Endothelial cell of umbilical vein (primary cell): Measurements from ENCODE around the gene KCTD11. TPM values are rescaled to one million over a fixed set of nuclear protein-coding genes. Genes with fewer than 3 reads are reported as not detected.

Experiments used
- BruUV-seq: library from RNA; stranded (reverse); fragments of 400-500 nt; replicated peaks from 2 replicates; lab custom pipeline; 2021; lab: Mats Ljungman, UMichigan
- CTCF ChIA-PET: fragments of 300-600, 350-600 bp; sonication (Branson Sonifier 250); formaldehyde crosslinking; loops from one replicate; lab custom pipeline; 2021; ENCODE audit warnings: antibody characterized with exemption, inconsistent platforms; lab: Charles Lee
- POLR2A ChIA-PET: fragments of 300-600, 350-600 bp; sonication (Branson Sonifier 250); formaldehyde crosslinking; loops from one replicate; lab custom pipeline; 2021; ENCODE audit warnings: antibody characterized with exemption, inconsistent platforms; lab: Charles Lee
- DNase-seq: peaks from one replicate; pipeline ENCODE4 v3.0.0-alpha.2; 2011; ENCODE audit warnings: low read depth, low spot score
- FAIRE-seq: peaks from 2 replicates; lab custom pipeline; 2011; peaks lifted over from hg19 to GRCh38; lab: Jason Lieb, UNC
- H2AFZ ChIP-seq: 2 replicates; pipeline ENCODE4 v1.6.0; 2012; ENCODE audit warnings: low read depth, low read length, control low read depth, inconsistent platforms
- H3K27ac ChIP-seq: 2 replicates; pipeline ENCODE4 v1.5.1; 2011; ENCODE audit warnings: low read depth, mild to moderate bottlenecking, control low read depth, low read length, moderate library complexity; ENCODE audit not compliant: insufficient read depth
- H3K27me3 ChIP-seq, 2 experiments: 2 replicates each; pipeline versions ENCODE4 v1.6.0 to v1.6.1; 2011; ENCODE audit warnings: low read length in 2 of 2, mixed read lengths in 1 of 2; ENCODE audit not compliant: control insufficient read depth in 2 of 2, insufficient read depth in 2 of 2
- H3K36me3 ChIP-seq, 2 experiments: 2 replicates in 1 of 2; 3 replicates in 1 of 2; pipeline ENCODE4 v1.5.1; 2011; ENCODE audit warnings: low read length in 2 of 2, mild to moderate bottlenecking in 1 of 2, moderate library complexity in 1 of 2; ENCODE audit not compliant: control insufficient read depth in 2 of 2, insufficient read depth in 2 of 2; ENCODE audit errors: extremely low read depth in 1 of 2
- H3K4me1 ChIP-seq: 3 replicates; pipeline ENCODE4 v1.5.1; 2011; ENCODE audit warnings: mild to moderate bottlenecking, low read length; ENCODE audit not compliant: control insufficient read depth, insufficient read depth; ENCODE audit errors: extremely low read depth
- H3K4me2 ChIP-seq: 2 replicates; pipeline ENCODE4 v1.6.1; 2011; ENCODE audit warnings: low read length, control low read depth, mixed read lengths; ENCODE audit not compliant: insufficient read depth
- H3K4me3 ChIP-seq, 3 experiments: fragments of 200-600 bp in 1 of 3; sonication (generic), shearing (Covaris generic) in 1 of 3; replicated peaks in 1 of 3; 2 replicates each; pipeline ENCODE4 v1.5.1; 2011 to 2016; ENCODE audit warnings: control low read depth in 3 of 3, low read length in 3 of 3, mild to moderate bottlenecking in 2 of 3, inconsistent platforms in 1 of 3, low read depth in 1 of 3, moderate library complexity in 1 of 3; ENCODE audit not compliant: insufficient read depth in 1 of 3
- H3K79me2 ChIP-seq: 2 replicates; pipeline ENCODE4 v1.6.0; 2012; ENCODE audit warnings: low read length, inconsistent platforms; ENCODE audit not compliant: control insufficient read depth, insufficient read depth
- H3K9ac ChIP-seq: replicated peaks from 2 replicates; pipeline ENCODE3; 2011; ENCODE audit warnings: low read length, control low read depth; ENCODE audit not compliant: insufficient read depth; ENCODE audit errors: extremely low read depth
- H3K9me1 ChIP-seq: replicated peaks from 3 replicates; pipeline ENCODE4 v1.6.0; 2011; ENCODE audit warnings: mild to moderate bottlenecking, low read length; ENCODE audit not compliant: control insufficient read depth, insufficient read depth; ENCODE audit errors: extremely low read depth
- H3K9me3 ChIP-seq: replicated peaks from 2 replicates; pipeline ENCODE4 v1.5.1; 2012; ENCODE audit warnings: low read length, inconsistent platforms; ENCODE audit not compliant: control insufficient read depth, insufficient read depth
- H4K20me1 ChIP-seq: replicated peaks from 2 replicates; pipeline ENCODE3; 2011; ENCODE audit warnings: mild to moderate bottlenecking, low read length; ENCODE audit not compliant: control insufficient read depth, insufficient read depth; ENCODE audit errors: extremely low read depth
- EZH2 ChIP-seq: IDR thresholded peaks from 2 replicates; pipeline ENCODE4 v1.6.1; 2012; ENCODE audit warnings: borderline replicate concordance, low read depth, mild to moderate bottlenecking, moderate library complexity, low read length, inconsistent platforms; ENCODE audit not compliant: severe bottlenecking
- FOS ChIP-seq: IDR thresholded peaks from 2 replicates; pipeline ENCODE4 v1.6.1; 2011; ENCODE audit warnings: mild to moderate bottlenecking, low read length, moderate library complexity, borderline replicate concordance; ENCODE audit not compliant: insufficient read depth
- GATA2 ChIP-seq: IDR thresholded peaks from 2 replicates; pipeline ENCODE4 v1.7.0; 2011; ENCODE audit warnings: low read depth, mild to moderate bottlenecking, moderate library complexity, mixed read lengths, low read length; ENCODE audit not compliant: insufficient read length, insufficient read depth
- JUN ChIP-seq: IDR thresholded peaks from 2 replicates; pipeline ENCODE4 v1.6.1; 2011; ENCODE audit warnings: borderline replicate concordance, low read depth; ENCODE audit not compliant: insufficient read length, insufficient read depth
- MYC ChIP-seq: IDR thresholded peaks from one replicate; pipeline ENCODE4 v1.6.1; 2011; ENCODE audit warnings: mild to moderate bottlenecking, low read depth, low read length
- dilution Hi-C: fragments of 300-500 bp; cut with MboI; formaldehyde crosslinking; loops from one replicate; pipeline ENCODE4 v1.15.0; 2019; ENCODE audit warnings: low sequenced_read_pairs; ENCODE audit not compliant: extremely low pct_ligation_motif_present
- intact Hi-C: fragments of 100-400 bp; cut with micrococcal nuclease; formaldehyde crosslinking; loops from one replicate; pipeline ENCODE4 v1.10.0; 2022
- polyA plus RNA-seq, 4 experiments: library from polyadenylated mRNA; depleted of rRNA in 3 of 4; stranded (reverse) in 3 of 4; unstranded in 1 of 4; fragments of >200 nt; gene quantifications; 2 replicates each; pipeline versions ENCODE4 v1.2.1 to v1.2.3, GENCODE V29; 2011 to 2012; ENCODE audit warnings: missing spikeins in 1 of 4
- total RNA-seq: library from RNA; stranded (reverse); gene quantifications from 2 replicates; pipeline ENCODE4 v1.2.3, GENCODE V29; 2021
- TF ChIP-seq, protein P1 (sequence below), 2 donors: IDR thresholded peaks; 1 replicate in 1 of 2; 2 replicates in 1 of 2; pipeline ENCODE4 v1.5.1; 2011; ENCODE audit warnings: low read length in 2 of 2, mild to moderate bottlenecking in 2 of 2, moderate library complexity in 2 of 2, control low read depth in 1 of 2, inconsistent platforms in 1 of 2, low read depth in 1 of 2; ENCODE audit not compliant: insufficient read depth in 1 of 2; ENCODE audit errors: extremely low read depth in 1 of 2
- TF ChIP-seq, protein P2 (sequence below): IDR thresholded peaks from 2 replicates; pipeline ENCODE4 v1.6.1; 2011; ENCODE audit not compliant: insufficient read depth, insufficient read length

The KCTD11 gene
- total and polyA plus RNA-seq, 2 donors (not counting 3 experiments of a cell fraction or from before 2014, with no cell fraction given), result 3.8 to 6.5 TPM

DNA sequence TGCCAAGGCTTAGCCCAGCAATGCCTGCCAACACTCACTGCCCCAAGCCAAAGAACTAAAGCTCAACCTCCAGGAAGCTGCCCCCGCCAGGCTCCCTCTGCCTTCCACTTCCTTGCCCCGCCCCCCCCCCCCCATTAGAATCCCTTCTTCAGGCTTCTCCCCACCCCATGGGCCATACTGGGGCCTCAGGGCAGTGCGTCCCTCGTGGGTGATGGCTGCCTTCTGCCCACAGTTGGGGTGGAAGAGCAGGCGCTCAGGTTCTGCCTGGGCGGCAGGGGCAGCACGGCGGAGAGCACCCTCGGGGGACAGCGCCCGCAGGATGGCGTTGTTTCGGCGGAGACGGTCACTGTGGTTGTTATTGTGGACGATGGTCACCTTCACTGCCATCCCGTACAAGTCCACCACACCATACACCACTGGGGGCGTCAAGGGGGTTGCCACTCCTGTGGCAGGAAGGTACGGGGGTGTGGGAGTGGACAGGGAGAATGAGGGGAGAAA lies 26.9 kb upstream of the KCTD11 start:
- peaks cover 10 to 41% of the 10 kb centered on the region in 2 experiments for H3K36me3 ChIP-seq

More for the DNA sequence above, 26.9 kb upstream of the KCTD11 start:
- no peaks in the 10 kb centered on the region for H3K9me3 ChIP-seq
- no peak overlapping the region for H2AFZ ChIP-seq
- no TSS peak for BruUV-seq
- TF ChIP-seq GATA2 (no peak), JUN (no peak), FOS (no peak), MYC (no peak), EZH2 (no peak)
- TF ChIP-seq, protein P1, sequence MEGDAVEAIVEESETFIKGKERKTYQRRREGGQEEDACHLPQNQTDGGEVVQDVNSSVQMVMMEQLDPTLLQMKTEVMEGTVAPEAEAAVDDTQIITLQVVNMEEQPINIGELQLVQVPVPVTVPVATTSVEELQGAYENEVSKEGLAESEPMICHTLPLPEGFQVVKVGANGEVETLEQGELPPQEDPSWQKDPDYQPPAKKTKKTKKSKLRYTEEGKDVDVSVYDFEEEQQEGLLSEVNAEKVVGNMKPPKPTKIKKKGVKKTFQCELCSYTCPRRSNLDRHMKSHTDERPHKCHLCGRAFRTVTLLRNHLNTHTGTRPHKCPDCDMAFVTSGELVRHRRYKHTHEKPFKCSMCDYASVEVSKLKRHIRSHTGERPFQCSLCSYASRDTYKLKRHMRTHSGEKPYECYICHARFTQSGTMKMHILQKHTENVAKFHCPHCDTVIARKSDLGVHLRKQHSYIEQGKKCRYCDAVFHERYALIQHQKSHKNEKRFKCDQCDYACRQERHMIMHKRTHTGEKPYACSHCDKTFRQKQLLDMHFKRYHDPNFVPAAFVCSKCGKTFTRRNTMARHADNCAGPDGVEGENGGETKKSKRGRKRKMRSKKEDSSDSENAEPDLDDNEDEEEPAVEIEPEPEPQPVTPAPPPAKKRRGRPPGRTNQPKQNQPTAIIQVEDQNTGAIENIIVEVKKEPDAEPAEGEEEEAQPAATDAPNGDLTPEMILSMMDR (IDR thresholded peaks at IDR 0.05; ENCODE audit: extremely low read depth in 1 of 2, insufficient read depth in 1 of 2, low read depth in 1 of 2, low read length in 2 of 2), result no peak
- TF ChIP-seq, protein P2, sequence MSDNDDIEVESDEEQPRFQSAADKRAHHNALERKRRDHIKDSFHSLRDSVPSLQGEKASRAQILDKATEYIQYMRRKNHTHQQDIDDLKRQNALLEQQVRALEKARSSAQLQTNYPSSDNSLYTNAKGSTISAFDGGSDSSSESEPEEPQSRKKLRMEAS, result no peak
- ChIA-PET POLR2A (no interaction called here), CTCF (interaction anchor here (0.7 to 1.8 kb wide), 11 partner anchors 12 to 280 kb away, joined by 3 to 13 read pairs (median 3); partner anchors contain the start of genes ACAP1, SLC2A4 and TNFSF13)
- DNase-seq, result no peak
- no peaks in the 10 kb centered on the region for H3K27me3 ChIP-seq
- H3K4me3 ChIP-seq, result no peak overlapping the region
- H3K27ac ChIP-seq, result no peak overlapping the region
- no peaks in the 10 kb centered on the region for H3K9me1 ChIP-seq
- no peak overlapping the region for H3K4me2 ChIP-seq
- peaks cover 6% of the 10 kb centered on the region for H3K4me1 ChIP-seq
- FAIRE-seq, result no peak
- dilution Hi-C loops (no loop called here), intact Hi-C loops (no loop called here)
- no peaks in the 10 kb centered on the region for H4K20me1 ChIP-seq
- peaks cover 10% of the 10 kb centered on the region for H3K79me2 ChIP-seq
- no peak overlapping the region for H3K9ac ChIP-seq
